H54 (cell line): Measurements from ENCODE around the gene SYNGR4.

Experiments used
- DNase-seq: peaks from one replicate; pipeline ENCODE4 v3.0.0; 2011; ENCODE audit warnings: low spot score, mixed read lengths; ENCODE audit not compliant: insufficient read length
- FAIRE-seq: peaks from 3 replicates; lab custom pipeline; 2011; peaks lifted over from hg19 to GRCh38; lab: Jason Lieb, UNC
- POLR2A ChIP-seq: IDR thresholded peaks from 2 replicates; pipeline ENCODE4 v1.6.1; 2011; ENCODE audit warnings: low read depth, mild to moderate bottlenecking, low read length

The SYNGR4 gene

GRCh38 chr19:48332662-48333466, 31.3 kb upstream of the SYNGR4 start:
- peak; percentile 92 for FAIRE-seq
- DNase-seq, result no peak

GRCh38 chr19:48333467-48334384, 30.4 kb upstream of the SYNGR4 start:
- no peak for TF ChIP-seq POLR2A
- DNase-seq, result no peak
- no peak for FAIRE-seq

More at GRCh38 chr19:48332662-48333466, 31.3 kb upstream of the SYNGR4 start:
- TF ChIP-seq POLR2A, result no peak

GRCh38 chr19:48338253-48338755, 25.9 kb upstream of the SYNGR4 start:
- no peak for TF ChIP-seq POLR2A
- DNase-seq, result no peak
- no peak for FAIRE-seq

GRCh38 chr19:48338802-48339503, 25.2 kb upstream of the SYNGR4 start:
- TF ChIP-seq POLR2A, result no peak
- DNase-seq (no peak), FAIRE-seq (no peak)

- no peak for TF ChIP-seq POLR2A
- DNase-seq, result no peak
- FAIRE-seq, result peak; percentile 48
Measured at GRCh38 chr19:48340995-48341394, 23.2 kb upstream of the SYNGR4 start.

GRCh38 chr19:48341515-48342413, 22.4 kb upstream of the SYNGR4 start:
- no peak for TF ChIP-seq POLR2A
- no peak for DNase-seq
- FAIRE-seq, result no peak

GRCh38 chr19:48342414-48342738, 21.8 kb upstream of the SYNGR4 start:
- DNase-seq, result no peak
- no peak for FAIRE-seq
- no peak for TF ChIP-seq POLR2A

GRCh38 chr19:48342841-48343540, 21.2 kb upstream of the SYNGR4 start:
- no peak for TF ChIP-seq POLR2A
- FAIRE-seq (no peak), DNase-seq (no peak)

- FAIRE-seq (no peak), DNase-seq (no peak)
- no peak for TF ChIP-seq POLR2A
Measured at GRCh38 chr19:48344892-48345291, 19.3 kb upstream of the SYNGR4 start.

- FAIRE-seq (no peak), DNase-seq (no peak)
- TF ChIP-seq POLR2A, result no peak
Measured at GRCh38 chr19:48346191-48346590, 18.0 kb upstream of the SYNGR4 start.

GRCh38 chr19:48348045-48348444, 16.1 kb upstream of the SYNGR4 start:
- FAIRE-seq (no peak), DNase-seq (no peak)
- TF ChIP-seq POLR2A, result no peak

- FAIRE-seq, result no peak
- no peak for TF ChIP-seq POLR2A
- DNase-seq, result no peak
Measured at GRCh38 chr19:48348737-48349136, 15.4 kb upstream of the SYNGR4 start.
